Uterus (tissue), 2 donors: ENCODE data around the gene UBR2.

Experiments used
- POLR2A ChIP-seq, 2 donors: fragments of 450-650 bp; IDR thresholded peaks; one replicate each; pipeline ENCODE4 v1.6.1; 2016; ENCODE audit warnings: antibody characterized with exemption in 2 of 2, mild to moderate bottlenecking in 1 of 2, moderate library complexity in 1 of 2
- TF ChIP-seq, protein P1 (sequence below), 4 experiments: fragments of 200-600 bp in 2 of 4; fragments of 450-650 bp in 2 of 4; sonication (generic) in 2 of 4; IDR thresholded peaks; one replicate each; pipeline ENCODE4 v1.5.1; 2016 to 2019; ENCODE audit warnings: antibody characterized with exemption in 4 of 4, mild to moderate bottlenecking in 2 of 4, moderate library complexity in 1 of 4

DNA sequence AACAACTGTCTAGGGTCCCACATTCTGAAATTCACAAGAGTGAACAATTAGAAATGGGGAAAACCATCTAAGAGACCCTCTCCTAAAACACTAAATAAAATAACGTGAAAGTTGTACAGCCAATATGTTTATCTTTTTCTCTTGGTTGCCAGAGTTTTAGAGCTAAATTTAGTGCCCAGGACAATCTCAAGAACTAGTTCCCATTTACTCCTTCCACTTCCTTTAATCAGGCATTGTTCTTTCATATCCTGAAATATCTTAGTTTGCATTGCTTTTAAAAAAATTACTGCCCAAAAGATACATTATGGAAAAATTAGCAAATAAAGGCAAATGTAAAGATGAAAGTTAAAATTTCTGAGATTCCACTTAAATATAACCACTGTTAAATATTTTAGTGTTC, 33.1 kb upstream of the UBR2 start:
- TF ChIP-seq, protein P1, sequence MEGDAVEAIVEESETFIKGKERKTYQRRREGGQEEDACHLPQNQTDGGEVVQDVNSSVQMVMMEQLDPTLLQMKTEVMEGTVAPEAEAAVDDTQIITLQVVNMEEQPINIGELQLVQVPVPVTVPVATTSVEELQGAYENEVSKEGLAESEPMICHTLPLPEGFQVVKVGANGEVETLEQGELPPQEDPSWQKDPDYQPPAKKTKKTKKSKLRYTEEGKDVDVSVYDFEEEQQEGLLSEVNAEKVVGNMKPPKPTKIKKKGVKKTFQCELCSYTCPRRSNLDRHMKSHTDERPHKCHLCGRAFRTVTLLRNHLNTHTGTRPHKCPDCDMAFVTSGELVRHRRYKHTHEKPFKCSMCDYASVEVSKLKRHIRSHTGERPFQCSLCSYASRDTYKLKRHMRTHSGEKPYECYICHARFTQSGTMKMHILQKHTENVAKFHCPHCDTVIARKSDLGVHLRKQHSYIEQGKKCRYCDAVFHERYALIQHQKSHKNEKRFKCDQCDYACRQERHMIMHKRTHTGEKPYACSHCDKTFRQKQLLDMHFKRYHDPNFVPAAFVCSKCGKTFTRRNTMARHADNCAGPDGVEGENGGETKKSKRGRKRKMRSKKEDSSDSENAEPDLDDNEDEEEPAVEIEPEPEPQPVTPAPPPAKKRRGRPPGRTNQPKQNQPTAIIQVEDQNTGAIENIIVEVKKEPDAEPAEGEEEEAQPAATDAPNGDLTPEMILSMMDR (IDR thresholded peaks at IDR 0.05), result no peak
- TF ChIP-seq POLR2A (IDR thresholded peaks at IDR 0.05), result no peak
